NCI-H2029 (cell line): Measurements from ENCODE around the gene ZNF728.
"Not testable (repeated sequence)": the region's sequence is repeated elsewhere in the genome, so short reads cannot be mapped to it uniquely, and the experiment has no call there.

ENCODE experiments used
- DNase-seq: peaks from one replicate; lab custom pipeline; 2025; lab: John Stamatoyannopoulos, UW

ZNF728 gene

DNA sequence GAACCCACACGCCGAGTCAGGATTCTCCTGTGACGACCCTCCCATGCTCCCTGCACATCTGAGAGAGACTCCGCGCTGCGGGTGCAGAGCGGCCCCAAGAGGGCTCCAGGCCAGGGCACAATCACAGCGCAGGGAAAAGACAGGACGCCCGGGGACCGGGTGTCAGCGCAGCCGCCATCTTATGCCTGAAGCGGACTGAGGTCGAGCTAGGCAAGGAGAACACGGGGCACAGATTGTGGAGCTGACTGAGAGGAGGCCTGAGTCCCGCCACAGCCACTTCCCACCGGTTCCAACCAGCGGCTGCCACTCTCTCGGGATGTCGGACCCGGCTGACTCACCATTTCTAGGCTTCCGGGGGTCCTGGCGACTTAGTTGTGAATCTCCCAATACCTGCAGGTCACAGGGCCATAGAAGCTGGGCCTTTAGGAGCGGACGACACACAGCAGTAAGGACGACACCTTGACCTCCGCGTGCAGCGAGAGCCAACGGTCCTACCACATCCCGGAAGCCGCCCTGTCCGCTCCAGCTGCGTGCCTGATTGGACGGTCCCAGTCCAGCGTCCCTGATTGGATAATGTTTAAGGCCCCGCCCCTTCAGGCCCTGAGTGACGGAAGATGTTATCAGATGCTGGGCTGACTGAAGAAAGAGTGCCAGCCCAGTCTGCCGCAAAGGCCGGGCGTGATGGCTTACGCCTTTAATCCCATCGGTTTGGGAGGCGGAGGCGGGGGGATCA lies at the start of gene ZNF728:
ZNF728 (minus strand) TSS at position 487 of the 733 bp plus-strand sequence; CDS start at position 341, 146 bp downstream.
- no peak for DNase-seq

DNA sequence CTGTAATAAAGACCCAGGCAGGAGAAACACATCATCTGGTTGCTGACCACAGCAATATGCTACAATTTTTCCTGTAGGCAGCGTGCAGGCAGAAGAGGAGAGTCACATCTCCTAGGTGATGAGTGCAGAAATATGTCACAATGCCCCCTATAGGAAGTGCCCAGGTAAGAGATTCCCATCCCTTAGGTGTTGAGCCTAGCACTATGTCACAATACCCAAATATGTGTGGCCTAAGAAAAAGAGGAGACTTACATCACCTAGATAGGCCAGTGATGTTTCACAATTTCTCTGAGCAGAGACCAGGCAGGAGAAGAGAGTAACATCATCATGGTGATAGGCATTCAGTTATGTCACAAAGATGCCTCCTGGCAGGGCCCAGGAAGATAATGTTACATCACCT lies 49.4 kb upstream of the ZNF728 start:
- no peak for DNase-seq

DNA sequence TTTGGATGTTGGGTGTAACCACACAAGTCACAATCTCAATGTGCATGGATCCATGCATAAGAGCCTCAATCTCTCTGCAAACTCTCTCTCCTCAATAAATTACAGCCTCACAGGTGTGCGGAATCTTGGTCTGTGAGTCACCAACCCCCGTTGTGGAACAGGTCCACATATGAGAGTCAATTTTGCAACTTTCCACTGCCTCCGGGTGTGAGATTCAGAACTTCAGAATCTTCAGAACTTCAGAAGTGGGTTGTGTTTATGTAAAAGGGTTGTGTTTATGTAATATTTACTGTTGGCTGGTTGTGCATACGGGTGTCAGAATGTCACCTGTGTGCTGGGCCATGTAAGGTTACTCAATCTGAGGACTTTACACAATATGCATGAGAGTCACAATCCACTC lies 46.3 kb upstream of the ZNF728 start:
- DNase-seq: no peak

DNA sequence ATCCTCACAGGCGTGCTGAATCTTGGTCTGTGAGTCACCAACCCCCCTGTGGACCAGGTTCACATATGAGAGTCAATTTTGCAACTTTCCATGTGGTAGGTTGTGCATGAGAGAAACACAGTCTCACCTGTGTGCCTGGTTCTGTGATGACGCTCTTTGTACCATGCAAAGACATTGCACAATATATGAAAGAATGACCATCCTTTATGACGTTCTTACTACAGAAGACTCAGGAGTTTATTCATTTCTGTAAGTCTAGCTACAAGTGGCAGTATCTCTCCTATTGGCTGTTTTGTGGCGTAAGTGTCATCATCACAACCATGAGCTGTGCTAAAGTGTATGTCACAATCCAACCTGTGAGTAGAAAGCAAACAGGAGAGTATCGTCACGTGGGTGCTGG lies 43.8 kb upstream of the ZNF728 start:
- DNase-seq: no peak

DNA sequence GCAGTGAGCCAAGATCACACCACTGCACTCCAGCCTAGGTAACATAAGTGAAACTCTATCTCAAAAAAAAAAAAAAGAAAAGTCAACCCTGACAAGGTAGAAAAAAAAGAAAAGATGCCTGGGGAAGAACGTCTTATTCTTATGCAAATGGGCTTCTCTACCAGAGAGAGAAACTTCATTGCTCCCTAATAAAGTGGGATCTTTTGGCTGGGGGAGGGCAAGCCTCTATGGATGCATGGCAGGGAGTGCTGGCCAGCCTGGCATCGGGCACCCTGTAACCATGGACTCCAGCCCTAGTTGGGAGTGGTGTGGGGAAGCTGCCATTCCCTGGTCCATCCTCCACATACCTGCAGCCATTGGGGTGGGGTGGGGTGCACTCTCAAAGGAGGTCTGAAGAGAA lies 30.7 kb upstream of the ZNF728 start:
- DNase-seq: no peak

DNA sequence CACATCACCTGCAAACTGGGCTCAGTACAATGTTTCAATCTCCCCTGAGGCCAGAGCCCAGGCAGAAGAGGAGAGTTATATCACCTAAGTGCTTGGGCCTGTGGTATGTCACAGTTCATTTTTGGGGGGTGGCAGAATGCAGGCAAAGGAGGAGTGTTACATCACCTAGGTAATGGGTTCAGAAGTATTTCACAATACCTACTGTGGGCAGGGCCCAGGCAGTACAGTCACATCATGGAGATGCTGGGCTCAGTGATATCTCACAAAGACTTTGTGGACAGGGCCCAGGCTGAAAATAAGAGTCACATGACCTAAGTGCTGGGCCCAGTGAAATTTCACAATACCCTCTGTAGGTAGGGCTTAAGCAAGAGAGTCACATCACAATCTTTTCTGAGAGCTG lies 12.7 kb upstream of the ZNF728 start:
- no peak for DNase-seq

DNA sequence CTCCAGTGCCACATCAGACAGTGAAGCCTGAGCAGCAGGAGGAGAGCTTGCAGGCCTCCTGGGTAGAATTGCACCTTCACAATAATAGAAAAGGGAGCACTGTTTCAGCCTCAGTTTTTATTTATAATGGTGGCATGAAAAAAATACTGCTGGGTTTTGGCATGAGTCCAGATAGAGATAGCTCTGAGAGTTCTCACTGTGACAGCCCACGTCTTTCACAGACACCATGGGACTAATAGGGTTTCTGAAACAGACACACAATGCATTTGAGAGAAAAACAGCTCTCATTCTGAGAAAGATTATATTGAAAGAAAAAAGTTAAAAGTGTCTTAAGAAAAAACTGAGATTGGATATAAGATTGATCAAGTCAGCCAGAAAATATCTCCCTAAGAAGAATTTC lies 8.0 kb downstream of the ZNF728 start:
- DNase-seq: not testable (repeated sequence)

DNA sequence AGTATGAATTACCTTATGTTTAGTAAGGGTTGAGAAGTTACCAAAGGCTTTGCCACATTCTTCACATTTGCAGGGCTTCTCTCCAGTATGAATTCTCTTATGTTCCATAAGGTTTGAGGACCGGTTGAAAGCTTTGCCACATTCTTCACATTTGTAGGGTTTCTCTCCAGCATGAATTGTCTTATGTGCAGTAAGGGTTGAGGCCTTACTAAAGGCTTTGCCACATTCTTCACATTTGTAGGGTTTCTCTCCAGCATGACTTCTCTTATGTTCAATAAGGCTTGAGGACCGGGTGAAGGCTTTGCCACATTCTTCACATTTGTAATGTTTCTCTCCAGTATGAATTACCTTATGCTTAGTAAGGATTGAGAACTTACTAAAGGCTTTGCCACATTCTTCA lies 26.7 kb downstream of the ZNF728 start:
- DNase-seq: no peak

DNA sequence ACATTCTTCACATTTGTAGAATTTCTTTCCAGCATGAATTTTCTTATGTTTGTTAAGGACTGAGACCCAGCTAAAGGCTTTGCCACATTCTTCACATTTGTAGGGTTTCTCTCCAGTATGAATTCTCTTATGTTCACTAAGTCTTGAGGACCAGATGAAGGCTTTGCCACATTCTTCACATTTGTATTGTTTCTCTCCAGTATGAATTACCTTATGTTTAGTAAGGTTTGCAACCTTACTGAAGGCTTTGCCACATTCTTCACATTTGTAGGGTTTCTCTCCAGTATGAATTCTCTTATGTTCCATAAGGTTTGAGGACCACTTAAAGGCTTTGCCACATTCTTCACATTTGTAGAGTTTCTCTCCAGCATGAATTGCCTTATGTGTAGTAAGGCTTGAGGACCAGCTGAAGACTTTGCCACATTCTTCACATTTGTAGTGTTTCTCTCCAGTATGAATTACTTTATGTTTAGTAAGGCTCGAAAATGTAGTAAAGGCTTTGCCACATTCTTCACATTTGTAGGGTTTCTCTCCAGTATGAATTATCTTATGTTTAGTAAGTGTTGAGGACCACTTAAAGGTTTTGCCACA lies 27.3 kb downstream of the ZNF728 start:
- not testable (repeated sequence) for DNase-seq

DNA sequence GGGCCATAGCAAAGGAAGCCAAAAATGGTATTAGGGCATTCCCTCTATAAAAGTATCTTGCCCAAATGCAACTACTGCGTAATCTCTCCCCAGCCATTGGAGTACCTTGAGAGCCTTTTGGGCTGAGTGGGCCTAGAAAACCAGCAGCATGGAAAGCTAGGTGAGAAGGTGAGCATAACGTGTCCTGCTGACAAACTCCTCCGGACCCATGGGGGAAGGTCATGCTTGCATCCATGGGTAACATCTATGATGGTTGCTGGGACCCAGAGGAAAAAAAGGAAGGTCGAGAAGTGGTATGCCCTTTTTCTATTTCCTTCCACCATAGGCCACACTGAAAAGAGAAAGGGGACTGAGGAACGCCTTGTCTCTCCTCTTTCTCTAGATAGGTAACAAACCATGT lies 57.4 kb downstream of the ZNF728 start:
- DNase-seq: no peak

DNA sequence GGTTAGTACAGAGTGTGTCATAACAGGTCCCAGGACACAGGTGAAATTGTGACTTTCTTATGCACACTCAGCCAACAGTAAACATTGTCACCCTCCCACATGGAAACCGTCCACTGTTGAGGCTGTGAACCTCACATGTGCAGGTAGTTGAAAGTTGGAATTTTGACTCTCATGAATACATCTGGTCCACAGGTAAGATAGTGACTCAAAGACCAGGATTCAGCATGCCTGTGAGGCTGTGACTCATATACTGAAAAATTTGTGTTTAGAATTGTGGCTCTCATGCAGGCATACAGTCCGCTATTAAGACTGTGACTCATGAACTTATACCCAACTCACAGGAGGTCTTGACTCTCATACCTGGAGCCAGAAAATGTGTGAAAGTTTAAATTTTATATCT lies 67.8 kb downstream of the ZNF728 start:
- DNase-seq: no peak

DNA sequence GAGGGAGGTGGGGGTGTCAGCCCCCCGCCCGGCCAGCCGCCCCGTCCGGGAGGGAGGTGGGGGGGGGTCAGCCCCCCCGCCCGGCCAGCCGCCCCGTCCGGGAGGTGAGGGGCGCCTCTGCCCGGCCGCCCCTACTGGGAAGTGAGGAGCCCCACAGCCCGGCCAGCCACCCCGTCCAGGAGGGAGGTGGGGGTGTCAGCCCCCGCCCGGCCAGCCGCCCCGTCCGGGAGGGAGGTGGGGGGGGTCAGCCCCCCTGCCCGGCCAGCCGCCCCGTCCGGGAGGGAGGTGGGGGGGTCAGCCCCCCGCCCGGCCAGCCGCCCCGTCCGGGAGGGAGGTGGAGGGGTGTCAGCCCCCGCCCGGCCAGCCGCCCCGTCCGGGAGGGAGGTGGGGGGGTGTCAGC lies 75.4 kb downstream of the ZNF728 start:
- DNase-seq: not testable (repeated sequence)

DNA sequence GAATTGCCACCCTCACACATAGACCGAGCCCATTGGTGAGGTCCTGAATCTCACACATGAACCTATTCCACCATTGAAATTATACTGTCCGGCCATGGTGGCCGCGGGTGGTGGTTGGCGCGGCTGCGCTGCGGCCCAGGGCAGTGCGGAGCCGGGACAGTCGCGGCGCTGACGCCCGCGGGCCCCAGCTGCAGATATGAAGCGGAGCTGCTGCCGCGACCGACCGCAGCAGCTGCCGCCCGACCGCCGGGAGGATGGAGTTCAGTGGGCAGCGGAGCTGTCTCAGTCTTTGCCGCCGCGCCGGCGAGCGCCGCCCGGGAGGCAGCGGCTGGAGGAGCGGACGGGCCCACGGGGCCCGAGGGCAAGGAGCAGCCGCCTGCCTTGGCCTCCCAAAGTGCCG lies 77.8 kb downstream of the ZNF728 start:
- not testable (repeated sequence) for DNase-seq
